HCT116 (cell line): Measurements from ENCODE around the gene EHD4. TPM values are rescaled to one million over a fixed set of nuclear protein-coding genes. Genes with fewer than 3 reads are reported as not detected.

ENCODE experiments used
- ATAC-seq: fragments of 200-7000 bp; cut with Tn5 transposase; 2 replicates; pipeline ENCODE4 v1.9.1; 2020; ENCODE audit warnings: mild to moderate bottlenecking, moderate library complexity
- BruUV-seq: library from RNA; stranded (reverse); fragments of 400-500 nt; replicated peaks from 2 replicates; lab custom pipeline; 2021; lab: Mats Ljungman, UMichigan
- CTCF ChIA-PET: fragments of 300-600 bp; sonication (Branson Sonifier 250); formaldehyde crosslinking; loops from one replicate; lab custom pipeline; 2021; ENCODE audit warnings: antibody characterized with exemption; lab: Charles Lee
- POLR2A ChIA-PET: fragments of 300-600, 350-600 bp; sonication (Branson Sonifier 250); formaldehyde crosslinking; loops from one replicate; lab custom pipeline; 2021; ENCODE audit warnings: antibody characterized with exemption; lab: Charles Lee
- RAD21 ChIA-PET, 2 experiments: fragments of 300-600 bp; sonication (Branson Sonifier 250); formaldehyde crosslinking; loops; one replicate each; lab custom pipeline; 2023; ENCODE audit warnings: low total read pairs in 2 of 2; ENCODE audit not compliant: uncharacterized antibody in 2 of 2, unreplicated experiment in 2 of 2, low non-redundant PET in 1 of 2; lab: Charles Lee
- DNase-seq: peaks from one replicate; pipeline ENCODE4 v3.0.0-alpha.2; 2010; ENCODE audit warnings: low read depth, low spot score
- H2AFZ ChIP-seq: fragments of 200-600 bp; shearing (Covaris generic), sonication (generic); 2 replicates; pipeline ENCODE4 v1.6.1; 2017; ENCODE audit warnings: low read depth, mixed run types, mixed read lengths, antibody characterized with exemption, low read length; ENCODE audit not compliant: poor library complexity, severe bottlenecking
- H3K27ac ChIP-seq: 2 replicates; pipeline ENCODE4 v1.5.1; 2012; ENCODE audit warnings: low read depth, low read length
- H3K27me3 ChIP-seq: fragments of 200-600 bp; sonication (generic); 2 replicates; pipeline ENCODE4 v1.6.1; 2016; ENCODE audit warnings: mixed run types, low read length, mixed read lengths; ENCODE audit not compliant: insufficient read depth
- H3K36me3 ChIP-seq, 2 experiments: fragments of 200-500 bp in 1 of 2; fragments of 200-600 bp in 1 of 2; sonication (Bioruptor generic) in 1 of 2; sonication (generic) in 1 of 2; 2 replicates each; pipeline versions ENCODE4 v1.5.1 to v1.6.1; 2014 to 2016; ENCODE audit warnings: low read length in 2 of 2, inconsistent platforms in 1 of 2, mixed read lengths in 1 of 2, mixed run types in 1 of 2; ENCODE audit not compliant: insufficient read depth in 2 of 2, control insufficient read depth in 1 of 2
- H3K4me1 ChIP-seq, 2 experiments: fragments of 200-600 bp in 1 of 2; sonication (generic) in 1 of 2; 2 replicates each; pipeline versions ENCODE4 v1.5.1 to v1.6.1; 2012 to 2017; ENCODE audit warnings: low read length in 2 of 2, inconsistent platforms in 1 of 2, mild to moderate bottlenecking in 1 of 2, mixed read lengths in 1 of 2, mixed run types in 1 of 2, moderate library complexity in 1 of 2; ENCODE audit not compliant: insufficient read depth in 2 of 2, control insufficient read depth in 1 of 2
- H3K4me2 ChIP-seq: fragments of 200-600 bp; sonication (generic); 2 replicates; pipeline ENCODE4 v1.6.1; 2017; ENCODE audit warnings: mixed run types, low read length, mixed read lengths
- H3K4me3 ChIP-seq, 2 experiments: fragments of 200-600 bp in 1 of 2; sonication (generic) in 1 of 2; replicated peaks in 1 of 2; 2 replicates each; pipeline ENCODE4 v1.5.1; 2011 to 2016; ENCODE audit warnings: low read length in 2 of 2, control low read depth in 1 of 2, low read depth in 1 of 2, mild to moderate bottlenecking in 1 of 2, mixed read lengths in 1 of 2, mixed run types in 1 of 2
- H3K79me2 ChIP-seq: fragments of 200-600 bp; sonication (generic); 2 replicates; pipeline ENCODE4 v1.6.1; 2017; ENCODE audit warnings: mild to moderate bottlenecking, mixed run types, low read length, moderate library complexity, mixed read lengths; ENCODE audit not compliant: insufficient read depth
- H3K9ac ChIP-seq: fragments of 200-600 bp; sonication (generic); 2 replicates; pipeline ENCODE4 v1.6.1; 2016; ENCODE audit warnings: low read length, mixed read lengths
- H3K9me2 ChIP-seq: fragments of 200-600 bp; sonication (generic), shearing (Covaris generic); 2 replicates; pipeline ENCODE4 v1.6.1; 2017; ENCODE audit warnings: mixed run types, mild to moderate bottlenecking, moderate library complexity; ENCODE audit not compliant: insufficient read depth
- H3K9me3 ChIP-seq, 2 experiments: fragments of 200-500 bp in 1 of 2; fragments of 200-600 bp in 1 of 2; sonication (Bioruptor generic) in 1 of 2; sonication (generic) in 1 of 2; 2 replicates each; pipeline ENCODE4 v1.6.1; 2014 to 2017; ENCODE audit warnings: low read length in 2 of 2, mixed read lengths in 2 of 2, inconsistent platforms in 1 of 2, low read depth in 1 of 2, mild to moderate bottlenecking in 1 of 2, mixed run types in 1 of 2, moderate library complexity in 1 of 2; ENCODE audit not compliant: control insufficient read depth in 1 of 2, insufficient read depth in 1 of 2
- H4K20me1 ChIP-seq: fragments of 200-600 bp; sonication (generic), shearing (Covaris generic); 2 replicates; pipeline ENCODE4 v1.6.1; 2017; ENCODE audit warnings: mixed run types, mild to moderate bottlenecking, moderate library complexity; ENCODE audit not compliant: insufficient read depth
- CBX3 ChIP-seq: IDR thresholded peaks from 2 replicates; pipeline ENCODE4 v1.6.1; 2012; ENCODE audit warnings: low read depth
- ELF1 ChIP-seq: IDR thresholded peaks from 2 replicates; pipeline ENCODE4 v1.6.1; 2012; ENCODE audit warnings: low read depth, borderline replicate concordance
- FOSL1 ChIP-seq: IDR thresholded peaks from 2 replicates; pipeline ENCODE4 v1.6.1; 2012; ENCODE audit warnings: low read depth
- SIN3A ChIP-seq: IDR thresholded peaks from 2 replicates; pipeline ENCODE4 v1.6.1; 2012; ENCODE audit warnings: low read depth
- TCF7L2 ChIP-seq: IDR thresholded peaks from 2 replicates; pipeline ENCODE4 v1.7.0; 2011; ENCODE audit warnings: borderline replicate concordance, inconsistent platforms; ENCODE audit not compliant: insufficient read depth, insufficient read length; ENCODE audit errors: extremely low read depth
- ZFX ChIP-seq: fragments of 450-650 bp; IDR thresholded peaks from 2 replicates; pipeline ENCODE4 v1.6.1; 2017
- intact Hi-C: fragments of 100-400 bp; cut with micrococcal nuclease; formaldehyde crosslinking; loops from 2 replicates; pipeline ENCODE4 v1.10.0; 2022
- total RNA-seq: library from RNA; stranded (reverse); gene quantifications from one replicate; pipeline ENCODE4 v1.2.1, GENCODE V29; 2021; ENCODE audit not compliant: unreplicated experiment
- TF ChIP-seq, protein P1 (sequence below): IDR thresholded peaks from 2 replicates; pipeline ENCODE4 v1.6.1; 2012; ENCODE audit warnings: low read depth
- TF ChIP-seq, protein P2 (sequence below): IDR thresholded peaks from 2 replicates; pipeline ENCODE4 v1.6.1; 2012
- TF ChIP-seq, protein P3 (sequence below), 3 experiments: fragments of 200-600 bp in 1 of 3; sonication (generic) in 1 of 3; IDR thresholded peaks in 2 of 3; conservative IDR thresholded peaks in 1 of 3; 2 replicates each; pipeline ENCODE4 v1.5.1; 2012 to 2017; ENCODE audit warnings: low read depth in 2 of 3, low read length in 2 of 3, antibody characterized with exemption in 1 of 3, borderline replicate concordance in 1 of 3, control low read depth in 1 of 3, mild to moderate bottlenecking in 1 of 3, mixed read lengths in 1 of 3, mixed run types in 1 of 3, moderate library complexity in 1 of 3; ENCODE audit not compliant: insufficient read depth in 1 of 3

EHD4 gene
- total RNA-seq, 1 experiment from 2014 or later: 28.0 TPM

GRCh38 chr15:41977757-41978383, 5.5 kb upstream of the EHD4 start:
- no peak overlapping the region for H3K4me2 ChIP-seq
- ATAC-seq: no peak
- peaks cover 3 to 14% of the 10 kb centered on the region in 2 experiments; a peak in 3 of 4 replicates for H3K4me1 ChIP-seq
- H3K27ac ChIP-seq: no peak overlapping the region
- CTCF ChIA-PET: no interaction called here
- no peak overlapping the region for H3K4me3 ChIP-seq
- H3K27me3 ChIP-seq: no peaks in the 10 kb centered on the region
- DNase-seq: no peak
- BruUV-seq: no TSS peak
- no peaks in the 10 kb centered on the region for H3K9me3 ChIP-seq
- H4K20me1 ChIP-seq: no peaks in the 10 kb centered on the region
- no peaks in the 10 kb centered on the region for H3K9me2 ChIP-seq
- H3K79me2 ChIP-seq: no peaks in the 10 kb centered on the region
- POLR2A ChIA-PET: no interaction called here
- no peaks in the 10 kb centered on the region for H3K36me3 ChIP-seq
- intact Hi-C loops: no loop called here
- no peak overlapping the region for H2AFZ ChIP-seq
- TF ChIP-seq CBX3 (no peak), ZFX (no peak), ELF1 (no peak), FOSL1 (no peak), TCF7L2 (no peak), SIN3A (no peak)
- TF ChIP-seq, protein P1, sequence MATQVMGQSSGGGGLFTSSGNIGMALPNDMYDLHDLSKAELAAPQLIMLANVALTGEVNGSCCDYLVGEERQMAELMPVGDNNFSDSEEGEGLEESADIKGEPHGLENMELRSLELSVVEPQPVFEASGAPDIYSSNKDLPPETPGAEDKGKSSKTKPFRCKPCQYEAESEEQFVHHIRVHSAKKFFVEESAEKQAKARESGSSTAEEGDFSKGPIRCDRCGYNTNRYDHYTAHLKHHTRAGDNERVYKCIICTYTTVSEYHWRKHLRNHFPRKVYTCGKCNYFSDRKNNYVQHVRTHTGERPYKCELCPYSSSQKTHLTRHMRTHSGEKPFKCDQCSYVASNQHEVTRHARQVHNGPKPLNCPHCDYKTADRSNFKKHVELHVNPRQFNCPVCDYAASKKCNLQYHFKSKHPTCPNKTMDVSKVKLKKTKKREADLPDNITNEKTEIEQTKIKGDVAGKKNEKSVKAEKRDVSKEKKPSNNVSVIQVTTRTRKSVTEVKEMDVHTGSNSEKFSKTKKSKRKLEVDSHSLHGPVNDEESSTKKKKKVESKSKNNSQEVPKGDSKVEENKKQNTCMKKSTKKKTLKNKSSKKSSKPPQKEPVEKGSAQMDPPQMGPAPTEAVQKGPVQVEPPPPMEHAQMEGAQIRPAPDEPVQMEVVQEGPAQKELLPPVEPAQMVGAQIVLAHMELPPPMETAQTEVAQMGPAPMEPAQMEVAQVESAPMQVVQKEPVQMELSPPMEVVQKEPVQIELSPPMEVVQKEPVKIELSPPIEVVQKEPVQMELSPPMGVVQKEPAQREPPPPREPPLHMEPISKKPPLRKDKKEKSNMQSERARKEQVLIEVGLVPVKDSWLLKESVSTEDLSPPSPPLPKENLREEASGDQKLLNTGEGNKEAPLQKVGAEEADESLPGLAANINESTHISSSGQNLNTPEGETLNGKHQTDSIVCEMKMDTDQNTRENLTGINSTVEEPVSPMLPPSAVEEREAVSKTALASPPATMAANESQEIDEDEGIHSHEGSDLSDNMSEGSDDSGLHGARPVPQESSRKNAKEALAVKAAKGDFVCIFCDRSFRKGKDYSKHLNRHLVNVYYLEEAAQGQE: no peak
- TF ChIP-seq, protein P2, sequence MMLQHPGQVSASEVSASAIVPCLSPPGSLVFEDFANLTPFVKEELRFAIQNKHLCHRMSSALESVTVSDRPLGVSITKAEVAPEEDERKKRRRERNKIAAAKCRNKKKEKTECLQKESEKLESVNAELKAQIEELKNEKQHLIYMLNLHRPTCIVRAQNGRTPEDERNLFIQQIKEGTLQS: no peak
- TF ChIP-seq, protein P3, sequence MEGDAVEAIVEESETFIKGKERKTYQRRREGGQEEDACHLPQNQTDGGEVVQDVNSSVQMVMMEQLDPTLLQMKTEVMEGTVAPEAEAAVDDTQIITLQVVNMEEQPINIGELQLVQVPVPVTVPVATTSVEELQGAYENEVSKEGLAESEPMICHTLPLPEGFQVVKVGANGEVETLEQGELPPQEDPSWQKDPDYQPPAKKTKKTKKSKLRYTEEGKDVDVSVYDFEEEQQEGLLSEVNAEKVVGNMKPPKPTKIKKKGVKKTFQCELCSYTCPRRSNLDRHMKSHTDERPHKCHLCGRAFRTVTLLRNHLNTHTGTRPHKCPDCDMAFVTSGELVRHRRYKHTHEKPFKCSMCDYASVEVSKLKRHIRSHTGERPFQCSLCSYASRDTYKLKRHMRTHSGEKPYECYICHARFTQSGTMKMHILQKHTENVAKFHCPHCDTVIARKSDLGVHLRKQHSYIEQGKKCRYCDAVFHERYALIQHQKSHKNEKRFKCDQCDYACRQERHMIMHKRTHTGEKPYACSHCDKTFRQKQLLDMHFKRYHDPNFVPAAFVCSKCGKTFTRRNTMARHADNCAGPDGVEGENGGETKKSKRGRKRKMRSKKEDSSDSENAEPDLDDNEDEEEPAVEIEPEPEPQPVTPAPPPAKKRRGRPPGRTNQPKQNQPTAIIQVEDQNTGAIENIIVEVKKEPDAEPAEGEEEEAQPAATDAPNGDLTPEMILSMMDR (IDR thresholded peaks at IDR 0.05 in 2 of 3, conservative IDR thresholded peaks at IDR 0.05 in 1 of 3; ENCODE audit: borderline replicate concordance in 1 of 3, insufficient read depth in 1 of 3, low read depth in 2 of 3, low read length in 2 of 3): no peak
- TF ChIP-seq, all 23 proteins: peak for 0
- no peak overlapping the region for H3K9ac ChIP-seq
- RAD21 ChIA-PET: no interaction called here
